Measurements from ENCODE around the gene NSFL1C. TPM values are rescaled to one million over a fixed set of nuclear protein-coding genes. Genes with fewer than 3 reads are reported as not detected.

The NSFL1C gene
- total and polyA plus RNA-seq, 9 of the 15 experiments (the other 6 are each of a cell fraction or from before 2014, with no cell fraction given) = 20.8 to 119 (median 47.0) TPM

DNA sequence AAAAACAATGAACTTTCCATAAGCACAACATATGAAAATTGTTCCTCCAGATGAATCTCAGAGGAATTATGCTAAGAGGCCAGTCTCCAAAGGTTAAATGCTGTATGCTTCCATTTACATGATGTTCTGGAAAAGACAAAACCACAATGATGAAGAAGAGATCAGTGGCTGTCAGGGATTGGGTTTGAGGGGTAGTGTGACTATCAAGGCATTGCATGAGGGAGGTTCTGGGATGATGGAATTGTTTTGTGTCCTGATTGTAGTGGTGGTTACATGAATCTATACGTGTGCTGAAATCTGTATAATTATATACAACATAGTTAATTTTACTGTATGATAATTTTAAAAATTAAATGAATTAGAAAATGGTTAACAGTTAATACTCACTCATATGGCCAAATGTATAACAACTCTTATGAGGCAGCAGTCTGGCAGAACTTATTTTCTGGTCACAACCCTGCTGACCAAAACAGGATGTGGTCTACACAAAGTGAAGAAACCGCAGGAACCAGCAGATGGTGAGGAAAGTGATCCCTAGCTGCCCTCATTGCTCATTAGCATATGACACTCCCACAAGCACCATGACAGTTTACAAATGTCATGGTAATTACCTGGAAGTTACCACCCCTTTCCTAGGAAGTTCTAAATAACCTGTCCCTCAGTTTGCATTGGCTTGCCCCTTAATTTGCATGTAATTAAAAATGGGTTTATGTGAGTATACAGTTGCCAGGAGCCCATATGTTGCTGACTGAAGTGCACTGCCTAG is 31.9 kb downstream of the NSFL1C start (continued):
- TF ChIP-seq SP1 (CRISPR knock-in tag; IDR thresholded peaks at IDR 0.05) (0 out of 2 replicates have a peak, but pooled peaks have one; percentile 33), ZNF197 (CRISPR knock-in tag; IDR thresholded peaks at IDR 0.05; ENCODE audit: low read depth) (no peak), CEBPG (CRISPR knock-in tag; IDR thresholded peaks at IDR 0.05) (no peak), CEBPG (tag; conservative IDR thresholded peaks at IDR 0.05 in 1 of 2, IDR thresholded peaks at IDR 0.05 in 1 of 2) (peak; percentile 28 to 70; a peak in 2 of 4 replicates), KDM1A (IDR thresholded peaks at IDR 0.05) (peak; percentile 70 to 79), IRF2 (CRISPR knock-in tag; IDR thresholded peaks at IDR 0.05) (no peak), RNF2 (IDR thresholded peaks at IDR 0.05) (0 out of 2 replicates have a peak, but pooled peaks have one; percentile 61), ARID1B (IDR thresholded peaks at IDR 0.05) (peak; percentile 70), EP300 (IDR thresholded peaks at IDR 0.05; ENCODE audit: low read length) (peak; percentile 62), CHD4 (IDR thresholded peaks at IDR 0.05; ENCODE audit: insufficient read depth, insufficient replicate concordance, low read depth, low read length, poor library complexity, severe bottlenecking) (no peak), CHD1 (IDR thresholded peaks at IDR 0.05; ENCODE audit: low read length) (no peak), FOXM1 (IDR thresholded peaks at IDR 0.05; ENCODE audit: low read depth) (no peak), FOXM1 (CRISPR knock-in tag; IDR thresholded peaks at IDR 0.05; ENCODE audit: low read depth) (no peak), MYC (IDR thresholded peaks at IDR 0.05; ENCODE audit: low read depth, low read length) (0 out of 2 replicates have a peak, but pooled peaks have one; percentile 34), MYC (CRISPR knock-in tag; IDR thresholded peaks at IDR 0.05; ENCODE audit: borderline replicate concordance, low read depth) (no peak), RFX7 (CRISPR knock-in tag; IDR thresholded peaks at IDR 0.05) (no peak)
- TF ChIP-seq, protein P1, sequence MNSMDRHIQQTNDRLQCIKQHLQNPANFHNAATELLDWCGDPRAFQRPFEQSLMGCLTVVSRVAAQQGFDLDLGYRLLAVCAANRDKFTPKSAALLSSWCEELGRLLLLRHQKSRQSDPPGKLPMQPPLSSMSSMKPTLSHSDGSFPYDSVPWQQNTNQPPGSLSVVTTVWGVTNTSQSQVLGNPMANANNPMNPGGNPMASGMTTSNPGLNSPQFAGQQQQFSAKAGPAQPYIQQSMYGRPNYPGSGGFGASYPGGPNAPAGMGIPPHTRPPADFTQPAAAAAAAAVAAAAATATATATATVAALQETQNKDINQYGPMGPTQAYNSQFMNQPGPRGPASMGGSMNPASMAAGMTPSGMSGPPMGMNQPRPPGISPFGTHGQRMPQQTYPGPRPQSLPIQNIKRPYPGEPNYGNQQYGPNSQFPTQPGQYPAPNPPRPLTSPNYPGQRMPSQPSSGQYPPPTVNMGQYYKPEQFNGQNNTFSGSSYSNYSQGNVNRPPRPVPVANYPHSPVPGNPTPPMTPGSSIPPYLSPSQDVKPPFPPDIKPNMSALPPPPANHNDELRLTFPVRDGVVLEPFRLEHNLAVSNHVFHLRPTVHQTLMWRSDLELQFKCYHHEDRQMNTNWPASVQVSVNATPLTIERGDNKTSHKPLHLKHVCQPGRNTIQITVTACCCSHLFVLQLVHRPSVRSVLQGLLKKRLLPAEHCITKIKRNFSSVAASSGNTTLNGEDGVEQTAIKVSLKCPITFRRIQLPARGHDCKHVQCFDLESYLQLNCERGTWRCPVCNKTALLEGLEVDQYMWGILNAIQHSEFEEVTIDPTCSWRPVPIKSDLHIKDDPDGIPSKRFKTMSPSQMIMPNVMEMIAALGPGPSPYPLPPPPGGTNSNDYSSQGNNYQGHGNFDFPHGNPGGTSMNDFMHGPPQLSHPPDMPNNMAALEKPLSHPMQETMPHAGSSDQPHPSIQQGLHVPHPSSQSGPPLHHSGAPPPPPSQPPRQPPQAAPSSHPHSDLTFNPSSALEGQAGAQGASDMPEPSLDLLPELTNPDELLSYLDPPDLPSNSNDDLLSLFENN (IDR thresholded peaks at IDR 0.05; ENCODE audit: low read depth in 2 of 2, low read length in 2 of 2) = no peak
- TF ChIP-seq, protein P2, sequence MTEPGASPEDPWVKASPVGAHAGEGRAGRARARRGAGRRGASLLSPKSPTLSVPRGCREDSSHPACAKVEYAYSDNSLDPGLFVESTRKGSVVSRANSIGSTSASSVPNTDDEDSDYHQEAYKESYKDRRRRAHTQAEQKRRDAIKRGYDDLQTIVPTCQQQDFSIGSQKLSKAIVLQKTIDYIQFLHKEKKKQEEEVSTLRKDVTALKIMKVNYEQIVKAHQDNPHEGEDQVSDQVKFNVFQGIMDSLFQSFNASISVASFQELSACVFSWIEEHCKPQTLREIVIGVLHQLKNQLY (CRISPR knock-in tag; conservative IDR thresholded peaks at IDR 0.05) = no peak
- TF ChIP-seq, protein P3, sequence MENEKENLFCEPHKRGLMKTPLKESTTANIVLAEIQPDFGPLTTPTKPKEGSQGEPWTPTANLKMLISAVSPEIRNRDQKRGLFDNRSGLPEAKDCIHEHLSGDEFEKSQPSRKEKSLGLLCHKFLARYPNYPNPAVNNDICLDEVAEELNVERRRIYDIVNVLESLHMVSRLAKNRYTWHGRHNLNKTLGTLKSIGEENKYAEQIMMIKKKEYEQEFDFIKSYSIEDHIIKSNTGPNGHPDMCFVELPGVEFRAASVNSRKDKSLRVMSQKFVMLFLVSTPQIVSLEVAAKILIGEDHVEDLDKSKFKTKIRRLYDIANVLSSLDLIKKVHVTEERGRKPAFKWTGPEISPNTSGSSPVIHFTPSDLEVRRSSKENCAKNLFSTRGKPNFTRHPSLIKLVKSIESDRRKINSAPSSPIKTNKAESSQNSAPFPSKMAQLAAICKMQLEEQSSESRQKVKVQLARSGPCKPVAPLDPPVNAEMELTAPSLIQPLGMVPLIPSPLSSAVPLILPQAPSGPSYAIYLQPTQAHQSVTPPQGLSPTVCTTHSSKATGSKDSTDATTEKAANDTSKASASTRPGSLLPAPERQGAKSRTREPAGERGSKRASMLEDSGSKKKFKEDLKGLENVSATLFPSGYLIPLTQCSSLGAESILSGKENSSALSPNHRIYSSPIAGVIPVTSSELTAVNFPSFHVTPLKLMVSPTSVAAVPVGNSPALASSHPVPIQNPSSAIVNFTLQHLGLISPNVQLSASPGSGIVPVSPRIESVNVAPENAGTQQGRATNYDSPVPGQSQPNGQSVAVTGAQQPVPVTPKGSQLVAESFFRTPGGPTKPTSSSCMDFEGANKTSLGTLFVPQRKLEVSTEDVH (IDR thresholded peaks at IDR 0.05; ENCODE audit: low read depth, partially characterized antibody) = no peak
